Measurements from ENCODE around the gene RASL12.

RASL12 gene

DNA sequence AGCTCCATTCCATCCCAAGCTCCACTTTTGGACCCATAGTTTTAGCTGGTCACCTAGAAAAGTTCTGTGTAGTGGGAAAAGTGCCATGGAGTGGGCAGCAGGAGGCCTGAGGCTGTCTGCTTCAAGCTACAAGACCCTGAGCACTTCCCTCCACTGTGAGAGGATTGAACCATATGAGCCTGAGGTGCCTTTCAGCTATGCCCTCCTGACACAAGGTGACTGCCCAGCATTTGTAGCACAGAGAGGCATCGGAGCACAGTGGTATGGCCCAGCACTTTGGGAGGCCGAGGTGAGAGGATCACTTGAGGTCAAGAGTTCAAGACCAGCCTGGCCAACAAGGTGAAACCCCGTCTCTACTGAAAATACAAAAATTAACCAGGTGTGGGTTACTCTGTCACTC lies 4.8 kb upstream of the RASL12 start:
- DNase-seq = no peak

DNA sequence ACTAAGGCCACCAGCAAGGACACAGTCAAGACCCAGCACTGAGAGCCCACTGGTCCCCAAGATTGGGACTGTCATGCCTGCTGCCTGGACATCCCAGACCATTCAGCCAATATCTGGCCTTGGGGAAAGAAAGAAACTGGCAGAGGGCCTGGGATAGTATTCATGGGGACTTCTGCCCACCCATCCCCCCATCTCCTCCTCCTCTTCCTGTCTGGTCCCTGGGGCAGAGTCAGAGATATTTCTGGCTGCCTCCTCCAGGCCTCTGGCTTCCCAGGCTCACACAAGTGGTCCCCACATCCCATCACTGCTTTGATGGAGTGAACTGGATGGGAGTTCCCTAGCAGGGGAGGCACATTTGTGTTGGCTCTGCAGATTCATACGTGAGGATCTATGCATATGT lies 4.2 kb upstream of the RASL12 start:
- no peak for DNase-seq

DNA sequence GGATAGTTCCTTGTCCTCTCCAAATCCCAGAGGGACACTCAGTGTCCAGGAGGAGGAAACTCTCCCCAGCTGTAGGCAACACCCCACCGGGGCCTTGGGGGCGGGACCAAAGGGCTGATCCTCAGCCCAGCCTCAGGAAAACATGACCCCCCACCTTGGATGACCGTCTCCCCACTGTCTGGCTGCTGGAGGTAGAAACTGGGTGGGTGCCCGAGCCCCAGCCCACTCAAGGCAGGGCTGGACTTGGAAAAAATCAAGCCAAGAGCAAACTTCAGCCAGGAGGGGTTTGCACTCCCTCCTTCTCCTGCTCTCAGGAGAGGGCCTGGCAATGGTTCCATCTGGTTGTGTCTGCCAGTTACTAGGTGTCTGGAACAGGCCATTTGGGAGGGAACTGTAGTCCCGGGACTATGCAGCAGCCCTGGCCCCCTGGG lies 3.6 kb upstream of the RASL12 start:
- no peak for DNase-seq

DNA sequence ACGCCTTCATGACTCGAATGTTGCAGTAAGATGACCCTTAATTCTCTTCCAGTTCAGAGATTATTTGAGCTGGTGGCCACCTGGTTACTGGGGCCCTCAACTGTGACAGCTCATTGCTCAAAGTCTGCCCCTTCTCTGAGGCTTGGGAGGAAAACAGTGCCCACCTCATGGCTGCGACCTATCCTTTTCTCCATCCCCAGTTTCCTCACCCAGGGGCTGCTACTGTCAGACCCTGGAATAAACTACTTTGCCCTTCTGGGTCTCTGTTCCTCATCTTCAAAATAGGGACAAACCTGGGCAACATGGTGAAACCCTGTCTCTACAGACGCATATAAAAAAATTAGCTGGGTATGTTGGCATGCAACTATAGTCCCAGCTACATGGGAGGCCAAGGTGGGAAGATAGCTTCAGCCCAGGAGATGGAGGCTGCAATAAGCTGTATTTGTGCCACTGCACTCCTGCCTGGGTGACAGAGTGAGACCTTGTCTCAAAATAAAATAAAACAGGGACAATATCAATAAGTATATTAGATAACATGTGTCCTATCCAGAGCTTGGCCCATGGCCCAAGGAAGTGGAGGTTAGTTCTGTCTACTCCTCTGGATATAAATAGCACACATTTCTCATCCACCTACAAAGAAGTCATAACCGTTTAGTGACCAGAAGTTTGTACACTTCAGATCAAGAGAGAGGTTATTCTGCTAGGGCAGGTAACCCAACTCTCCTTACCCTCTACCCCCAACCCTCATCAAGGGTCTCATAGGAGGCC lies 2.2 kb upstream of the RASL12 start:
- no peak for DNase-seq

DNA sequence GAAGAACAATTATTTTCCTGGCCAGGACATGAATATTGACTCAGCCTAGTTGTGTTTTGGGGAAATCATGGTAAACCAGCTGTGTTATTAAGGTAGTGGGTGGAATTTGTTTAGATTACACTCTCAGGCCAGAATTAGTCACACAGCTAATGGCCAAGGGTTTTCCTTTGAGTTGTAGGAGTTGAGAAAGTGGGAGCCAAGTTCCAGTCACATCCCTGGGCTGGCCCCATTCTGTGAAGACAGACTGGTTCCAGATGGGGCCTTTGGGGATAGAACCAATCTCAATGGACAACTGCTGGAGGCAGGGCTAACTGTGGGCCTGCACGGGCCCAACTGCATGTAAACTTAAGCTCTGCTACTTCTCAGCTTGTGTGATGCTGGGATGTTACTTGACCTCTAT lies 1.4 kb upstream of the RASL12 start:
- no peak for DNase-seq

DNA sequence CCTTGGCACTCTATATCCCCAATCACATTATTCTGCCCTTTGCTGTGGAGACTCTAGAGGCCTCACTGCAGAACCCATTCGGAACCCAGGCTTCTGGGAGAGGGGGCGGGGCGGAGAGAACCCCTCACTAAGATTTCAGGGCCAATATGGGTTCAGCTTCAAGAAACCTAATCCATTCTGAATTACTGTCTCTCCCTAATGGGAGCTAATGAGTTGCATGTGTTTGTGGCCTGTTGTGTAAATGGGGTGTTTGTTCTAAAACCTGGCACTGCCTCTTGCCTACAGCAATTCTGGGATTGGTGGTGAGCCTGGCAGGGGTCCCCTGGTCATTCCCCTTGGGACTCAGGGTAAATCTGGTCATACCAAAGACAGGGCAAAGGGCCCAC lies 605 bp upstream of the RASL12 start:
- no peak for DNase-seq

DNA sequence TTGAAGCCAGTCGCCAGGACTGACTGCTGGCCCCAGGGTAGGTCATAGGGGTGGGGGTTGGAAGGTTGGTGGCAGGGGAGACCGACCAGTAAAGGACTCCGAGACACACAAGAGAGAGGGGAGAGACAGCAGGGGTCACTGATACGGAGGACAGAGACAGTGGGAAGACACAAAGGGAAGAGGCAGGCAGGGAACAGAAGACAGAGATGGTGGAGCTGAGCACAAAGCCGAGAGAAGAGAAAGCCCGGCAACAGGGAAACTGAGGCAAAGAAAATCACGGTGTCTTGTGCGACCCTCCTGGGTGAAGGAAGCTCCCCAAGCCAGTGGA lies 510 bp downstream of the RASL12 start:
- DNase-seq = no peak

DNA sequence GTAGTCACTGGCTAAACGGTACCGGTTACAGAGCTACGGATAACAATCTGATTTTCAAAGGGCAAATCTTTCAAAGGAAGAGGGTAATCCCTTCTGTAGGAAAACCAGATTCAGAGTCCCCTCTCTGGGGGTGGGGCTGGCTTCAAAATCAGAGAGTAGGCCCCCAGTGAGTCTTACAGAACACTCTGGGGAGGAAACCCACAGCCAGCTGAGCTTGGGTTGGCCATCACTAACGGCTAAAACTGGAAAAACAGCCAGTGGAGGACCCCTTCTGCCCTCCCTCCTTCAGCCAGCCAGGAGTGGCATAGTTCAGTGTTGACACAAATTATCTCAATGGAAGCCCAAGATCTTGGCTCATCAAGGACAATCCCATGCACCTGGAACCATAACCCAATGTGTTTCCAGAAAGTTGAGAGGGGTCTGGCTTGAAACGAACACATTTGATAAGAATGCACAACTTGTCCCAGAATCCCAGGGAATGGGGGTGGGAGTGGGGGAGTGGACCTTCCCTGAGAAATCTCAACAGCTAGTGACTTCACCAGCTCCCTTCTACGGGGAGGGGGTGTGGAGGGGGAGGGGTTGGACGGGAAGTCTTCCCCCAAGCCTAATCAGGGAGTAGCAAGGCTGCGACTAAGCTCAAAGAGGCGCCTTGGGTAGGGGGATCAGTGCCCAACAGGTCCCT lies 1.0 kb downstream of the RASL12 start:
- DNase-seq = no peak

DNA sequence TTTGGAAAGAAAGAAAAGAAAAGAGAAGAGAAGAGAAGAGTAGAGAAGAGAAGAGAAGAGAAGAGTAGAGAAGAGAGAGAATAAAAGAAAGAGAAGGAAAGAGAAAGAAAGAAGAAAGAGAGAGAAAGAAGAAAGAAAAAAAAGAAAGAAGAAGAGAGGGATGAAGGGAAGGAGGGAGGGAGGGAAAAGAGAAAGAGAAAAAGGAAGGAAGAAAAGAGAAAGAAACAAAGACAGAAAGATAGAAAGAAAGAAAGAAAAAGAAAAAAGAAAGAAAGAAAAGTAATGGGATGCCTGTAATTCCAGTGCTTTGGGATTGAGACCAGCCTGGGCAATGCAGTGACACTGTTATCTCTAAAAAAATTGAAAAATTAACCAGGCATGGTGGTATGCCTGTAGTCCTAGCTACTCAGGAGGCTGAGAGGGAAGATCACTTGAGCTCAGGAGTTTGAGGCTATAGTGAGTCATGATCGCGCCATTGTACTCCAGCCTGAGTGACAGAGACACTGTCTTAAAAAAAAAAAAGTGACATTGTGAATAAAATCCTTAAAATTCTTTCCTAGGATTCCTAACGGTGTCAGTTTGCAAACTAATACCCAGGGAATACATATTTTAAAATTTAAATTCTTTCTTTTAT lies 1.7 kb downstream of the RASL12 start:
- no peak for DNase-seq

DNA sequence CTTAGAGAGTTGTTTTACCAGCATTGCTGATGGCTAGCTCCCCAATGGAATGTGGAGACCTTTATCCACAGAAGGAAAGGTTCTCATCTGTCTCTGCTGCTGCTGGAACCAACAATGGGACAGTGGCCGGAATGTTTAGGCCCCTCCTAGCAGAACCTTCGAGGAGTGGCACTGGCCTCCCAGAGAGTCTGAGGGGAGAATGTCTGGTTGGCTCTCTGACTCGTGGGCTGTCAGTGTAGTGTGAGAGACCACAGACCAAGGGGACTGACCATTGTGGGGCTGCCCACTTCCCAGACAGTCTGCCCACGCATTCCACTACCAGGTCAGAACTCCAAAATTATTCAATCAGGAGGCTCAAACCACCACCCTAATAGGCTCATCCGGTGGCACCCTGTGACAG lies 5.1 kb downstream of the RASL12 start:
- no peak for DNase-seq

DNA sequence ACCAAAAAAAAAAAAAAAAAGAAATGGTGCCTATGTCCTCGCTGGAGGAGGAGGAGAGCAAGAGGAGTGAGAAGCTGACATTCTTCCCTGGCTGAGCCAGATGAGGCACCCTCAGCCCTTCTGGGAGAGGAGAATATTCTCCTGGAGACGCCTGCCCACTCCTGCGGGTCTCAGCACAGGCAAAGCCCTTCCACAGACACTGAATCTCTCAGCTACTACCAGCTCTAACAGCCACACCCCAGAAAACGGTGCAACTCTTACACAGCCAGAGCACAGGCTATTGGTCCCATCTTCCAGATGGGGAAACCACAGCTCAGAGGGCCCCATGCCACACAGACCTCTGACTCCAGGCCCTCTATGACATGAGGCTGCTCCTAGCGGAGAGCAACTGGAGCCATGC lies 5.7 kb downstream of the RASL12 start:
- DNase-seq = no peak

DNA sequence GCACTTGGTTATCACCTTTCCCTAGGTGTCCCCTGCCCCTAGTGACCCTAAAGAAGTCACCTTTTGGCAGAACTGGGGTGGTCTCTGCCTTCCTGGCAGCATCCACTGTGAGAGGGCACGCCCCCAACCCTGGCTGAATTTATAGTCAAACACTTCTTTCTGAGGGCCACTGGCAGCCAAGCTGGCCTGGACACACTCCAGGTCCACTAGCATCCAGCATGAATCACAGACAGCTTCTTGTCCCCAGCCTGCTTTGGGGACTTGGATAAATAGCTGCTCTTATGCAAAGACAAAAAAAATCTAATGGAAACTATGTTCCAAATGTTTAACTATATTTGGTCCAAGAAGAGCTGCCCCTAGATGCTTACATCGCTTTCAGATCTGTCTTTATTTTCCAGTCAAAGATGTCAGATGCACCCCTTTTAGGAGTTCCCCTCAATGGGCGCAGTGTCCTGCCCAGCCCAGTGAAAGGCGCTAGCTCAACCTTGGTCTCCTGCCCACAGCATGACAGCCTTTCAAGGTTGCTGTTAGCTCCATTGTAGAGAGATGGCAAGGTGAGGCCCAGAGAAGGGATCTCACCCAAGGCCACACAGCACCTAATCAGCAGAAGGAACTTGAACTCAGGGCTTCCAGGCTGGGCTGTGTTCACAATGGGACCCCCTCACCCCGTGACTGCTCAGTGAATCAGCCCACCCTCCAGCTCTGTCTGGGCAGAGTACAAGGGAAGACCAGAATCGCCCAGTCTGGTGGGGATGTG lies 7.0 kb downstream of the RASL12 start:
- no peak for DNase-seq

DNA sequence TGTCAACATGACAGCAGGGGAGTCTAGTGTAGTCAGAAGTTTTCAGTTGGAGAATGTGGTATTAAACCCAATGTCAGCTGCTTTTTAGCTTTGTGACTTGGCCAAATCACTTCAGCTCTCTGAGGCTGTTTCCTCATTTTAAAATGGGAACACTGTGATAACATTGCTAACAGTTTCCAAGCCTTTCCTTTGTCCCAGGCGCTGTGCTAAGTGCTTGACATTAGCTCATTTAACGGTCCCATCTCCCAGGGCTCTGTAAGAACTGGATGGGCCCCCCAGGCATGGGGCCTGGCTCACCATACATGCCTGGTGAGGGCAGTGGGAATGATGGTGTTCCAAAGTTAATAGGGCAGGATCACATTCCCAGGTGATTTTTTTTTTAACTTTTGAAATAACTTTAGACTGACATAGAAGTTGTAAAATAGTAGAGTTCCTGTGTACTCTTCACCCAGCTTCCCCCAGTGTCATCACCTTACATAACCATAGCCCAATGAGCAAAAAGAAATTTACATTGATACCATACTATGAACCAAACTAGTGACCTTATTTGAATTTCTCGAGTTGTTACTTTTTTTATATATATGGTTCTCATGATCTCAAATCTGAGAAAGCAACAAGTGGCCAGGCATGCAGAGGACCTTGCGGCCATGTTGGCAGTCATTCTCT lies 7.7 kb downstream of the RASL12 start:
- DNase-seq = no peak

DNA sequence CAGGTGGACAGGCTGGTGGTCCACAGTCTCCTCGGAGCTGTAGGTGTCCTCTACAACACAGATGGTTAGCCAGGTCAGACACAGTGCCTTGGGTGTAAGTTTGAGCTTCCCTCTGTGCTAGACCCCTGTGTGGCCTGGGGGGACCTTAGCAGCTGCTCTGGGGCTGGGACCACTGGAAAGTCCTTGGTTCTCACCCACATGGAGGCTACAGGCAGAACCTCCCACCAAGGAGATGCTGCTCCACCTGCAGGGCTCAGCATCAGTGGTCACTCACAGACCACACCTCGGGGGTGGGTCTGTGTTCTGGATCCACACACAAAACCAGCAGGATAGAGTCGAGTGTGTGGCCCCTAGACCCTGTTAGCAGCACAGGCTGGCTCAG lies 8.4 kb downstream of the RASL12 start:
- no peak for DNase-seq

DNA sequence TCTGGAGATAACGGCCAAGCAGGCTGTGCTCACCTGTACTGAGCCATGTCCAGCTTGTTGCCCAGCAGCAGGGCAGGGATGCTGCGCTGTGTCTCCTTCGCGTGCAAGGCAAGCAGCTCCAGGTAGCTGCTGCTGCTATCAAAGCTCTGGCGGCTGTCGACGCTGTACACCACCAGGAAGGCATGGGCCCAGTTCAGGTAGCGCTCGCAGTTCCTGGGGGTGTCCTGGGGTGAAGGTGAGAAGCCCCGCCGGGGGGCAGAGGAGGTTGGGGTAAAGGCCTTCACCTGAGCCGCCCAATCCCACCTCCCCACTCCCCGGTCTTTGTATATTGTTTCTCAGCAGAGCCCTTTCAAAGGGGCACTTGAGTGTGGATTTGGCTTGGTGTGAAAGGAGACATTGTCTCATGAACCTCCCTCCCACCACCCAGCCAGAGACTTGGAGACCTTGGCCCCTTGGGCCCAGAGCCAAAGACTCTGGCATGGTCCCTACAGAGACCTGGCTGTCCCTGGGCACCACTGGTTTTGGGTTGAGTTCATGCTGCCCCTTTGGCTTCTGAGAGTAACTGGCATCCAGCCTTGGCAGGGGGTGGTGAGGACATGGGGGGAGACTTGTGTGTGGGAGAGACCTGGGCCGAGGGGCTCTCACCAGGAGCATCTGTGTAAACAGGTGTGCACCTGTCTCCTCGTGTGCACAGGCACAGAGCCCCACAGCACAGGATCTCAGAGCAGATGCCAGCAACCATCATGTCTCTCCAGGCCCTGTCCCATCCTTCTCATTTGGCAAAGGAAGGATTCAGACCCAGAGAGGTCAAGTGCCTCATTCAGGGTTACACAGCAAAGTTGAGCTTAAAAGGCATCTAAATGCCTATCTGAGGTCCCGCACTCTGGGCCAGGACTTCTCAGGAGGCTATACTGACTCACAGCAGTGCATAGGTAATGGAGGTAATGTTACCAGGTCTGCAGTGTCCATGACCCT lies 9.1 kb downstream of the RASL12 start:
- no peak for DNase-seq

DNA sequence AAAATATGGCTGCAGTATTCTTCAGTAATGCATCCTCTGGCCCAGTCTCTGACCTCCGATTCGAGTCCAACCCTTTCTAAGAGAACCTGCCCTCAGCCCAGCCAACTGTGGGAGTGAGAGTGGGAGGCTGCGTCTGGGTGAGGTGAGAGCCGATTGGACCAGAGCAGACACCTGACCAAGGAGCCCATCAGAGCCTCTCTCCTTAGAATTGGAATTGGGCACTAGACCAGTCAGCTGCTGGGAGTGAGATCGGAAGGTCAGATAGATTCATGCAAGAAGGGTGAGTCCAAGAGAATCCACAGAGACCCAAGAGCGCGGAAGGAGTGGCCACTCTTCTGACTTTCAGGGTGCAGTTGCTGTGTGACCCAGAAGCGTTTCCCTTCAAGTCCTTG lies 10.2 kb downstream of the RASL12 start:
- no peak for DNase-seq

DNA sequence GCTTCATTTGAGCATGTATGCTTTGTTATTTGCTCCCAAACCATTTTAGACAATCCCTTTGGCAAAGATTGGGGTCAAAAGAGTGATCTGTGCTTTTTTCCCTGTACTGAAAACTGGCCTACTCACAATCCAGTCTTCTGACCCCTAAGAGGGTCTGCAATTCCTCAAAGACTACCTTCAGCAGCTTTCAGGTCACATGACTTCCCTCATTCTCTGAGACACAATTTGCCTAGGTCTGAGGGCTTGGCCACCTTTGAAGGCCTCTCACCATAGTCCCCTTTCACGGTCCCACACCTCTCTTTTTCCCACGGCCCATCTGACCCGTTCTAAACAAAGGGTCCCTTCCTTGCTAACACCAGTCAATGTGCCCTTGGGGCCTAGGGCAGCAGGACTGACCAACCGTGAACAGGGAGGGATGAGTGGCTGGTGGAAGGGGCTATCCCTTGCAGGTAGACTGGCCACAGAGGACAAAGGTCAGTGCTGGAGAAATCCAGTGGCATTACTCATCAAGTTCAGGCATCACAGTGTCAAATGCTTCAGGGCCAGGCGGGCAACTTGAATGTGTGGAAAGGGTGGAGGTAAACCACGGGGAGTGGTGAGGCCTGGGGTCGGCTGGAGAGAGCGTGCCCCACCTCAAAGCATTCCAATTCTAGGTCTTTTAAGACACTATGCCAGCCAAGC lies 10.8 kb downstream of the RASL12 start:
- no peak for DNase-seq

DNA sequence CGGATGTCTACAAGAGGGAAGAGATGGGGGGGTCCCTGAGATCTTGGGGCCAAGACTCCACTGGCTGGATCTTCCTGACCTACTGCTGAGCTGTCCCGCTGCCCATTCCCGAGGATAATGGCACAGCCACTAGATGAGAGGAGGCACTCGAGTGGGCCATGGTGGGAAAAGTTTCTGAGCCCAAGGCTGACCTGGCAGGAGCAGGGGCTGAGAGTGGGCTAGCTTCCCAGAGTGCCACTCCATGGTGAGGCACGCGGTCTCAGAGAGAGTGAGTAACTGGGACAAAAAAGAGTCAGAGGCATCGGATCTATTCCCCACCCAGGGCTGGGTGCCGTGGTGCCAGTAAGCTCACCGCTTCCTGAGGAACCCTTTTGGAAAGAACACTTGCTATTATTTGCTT lies 11.7 kb downstream of the RASL12 start:
- DNase-seq = no peak

DNA sequence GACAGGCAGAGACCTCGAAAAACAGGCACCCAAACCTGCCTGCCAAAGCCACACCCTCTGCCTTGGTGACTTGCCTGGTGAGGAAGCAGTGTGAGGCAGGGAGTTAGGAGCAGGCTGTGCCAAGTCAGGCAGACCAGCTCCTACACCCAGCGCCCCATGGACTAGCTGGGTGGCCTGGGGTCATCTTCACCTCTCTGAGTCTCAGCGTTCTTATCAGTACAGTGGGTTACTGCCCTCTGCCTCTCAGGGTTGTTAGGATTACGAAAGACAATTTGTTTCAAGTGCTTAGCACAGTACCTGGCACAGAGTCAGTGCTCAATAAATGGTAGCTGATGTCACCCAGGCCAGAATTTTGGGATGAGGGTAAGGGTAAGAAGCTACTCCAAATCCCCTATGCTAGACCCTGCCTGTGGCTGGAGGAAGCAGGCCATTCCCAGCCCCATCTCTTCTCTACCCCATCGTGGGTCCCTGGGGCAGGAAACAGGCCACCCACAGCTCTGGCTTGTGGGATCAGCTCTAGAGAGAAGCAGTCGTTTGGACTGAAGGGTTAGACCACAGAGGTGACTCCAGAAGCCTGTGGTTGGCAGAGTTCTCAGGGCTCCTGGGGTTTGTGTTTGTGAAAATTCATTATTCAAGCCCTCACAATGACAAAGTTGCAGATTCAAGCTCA lies 12.5 kb downstream of the RASL12 start:
- DNase-seq = no peak

DNA sequence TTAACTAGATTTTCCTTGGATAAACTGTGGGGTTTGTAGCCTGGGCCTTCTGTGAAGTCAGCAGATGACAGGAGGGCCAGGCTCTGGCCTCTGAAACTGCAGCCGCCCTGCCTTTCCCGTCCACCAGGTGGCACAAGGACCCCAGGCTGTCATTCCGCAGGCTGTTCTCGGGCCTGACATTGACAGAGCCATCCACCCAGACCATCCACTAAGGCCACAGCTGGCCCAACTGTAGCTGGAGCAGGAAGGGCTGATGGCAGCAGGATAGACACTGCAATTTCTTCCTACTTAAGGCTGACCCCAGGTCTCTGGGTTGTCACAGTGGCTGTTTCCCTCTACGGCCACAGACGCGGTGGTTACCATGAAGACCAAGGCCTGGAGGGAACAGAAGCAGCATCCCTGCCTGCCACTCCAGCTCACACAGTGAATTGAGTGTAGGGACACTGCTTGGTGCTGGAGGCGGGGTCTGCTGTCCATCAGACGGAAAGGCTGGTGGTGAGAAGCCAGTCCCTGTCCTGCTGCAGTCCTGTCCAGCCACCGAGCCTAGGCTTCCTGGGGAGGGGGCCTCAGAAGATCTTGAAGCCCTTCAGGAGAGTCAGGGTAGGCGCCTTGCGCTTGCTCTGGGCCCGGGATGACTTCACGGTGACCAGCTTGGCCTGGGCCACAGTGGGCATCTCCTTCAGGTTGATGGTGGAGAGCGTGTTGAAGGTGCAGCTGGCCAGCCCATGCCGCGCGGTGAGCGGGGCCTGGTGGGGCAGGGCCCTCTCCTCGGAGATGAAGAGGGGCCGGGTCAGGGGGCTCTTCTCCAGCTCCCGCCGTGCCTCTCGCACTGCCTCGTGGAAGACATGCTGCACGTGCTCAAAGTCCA lies 13.2 kb downstream of the RASL12 start:
- DNase-seq = peak; percentile 65

Measured in activated CD4-positive, alpha-beta T cell treated with anti-CD3 and anti-CD28 coated beads, Interleukin-10, Interleukin-2, amounts not matched to agents 100 ng/mL and 50 ng/mL, durations not matched to agents 16 hours and 8 hours (primary cell).